Activated CD8-positive, alpha-beta memory T cell treated with anti-CD3 and anti-CD28 coated beads, Interleukin-2, amount 50 U/mL, for 1 hour (primary cell): ENCODE measurements around the gene ZNF385C.
"Not testable (repeated sequence)": the region's sequence is repeated elsewhere in the genome, so short reads cannot be mapped to it uniquely, and the experiment has no call there.

Source experiments
- DNase-seq: peaks from one replicate; pipeline ENCODE4 v3.0.0-alpha.2; 2020; ENCODE audit errors: extremely low read depth

Gene ZNF385C

GRCh38 chr17:42050393-42051012, 47.8 kb downstream of the ZNF385C start, which contains the start of gene C17orf113:
TSS of gene C17orf113 (minus strand) at chr17:42050601. CDS start at chr17:42043376, 7,225 bp downstream.
- DNase-seq: no peak

GRCh38 chr17:42049834-42050392, 48.4 kb downstream of the ZNF385C start:
- DNase-seq: no peak

- no peak for DNase-seq
Measured at GRCh38 chr17:42047343-42047742, 50.9 kb downstream of the ZNF385C start.

- no peak for DNase-seq
Measured at GRCh38 chr17:42045719-42046118, 52.6 kb downstream of the ZNF385C start.

GRCh38 chr17:42042598-42043319, 55.5 kb downstream of the ZNF385C start:
- DNase-seq: no peak

GRCh38 chr17:42041619-42042018, 56.7 kb downstream of the ZNF385C start:
- no peak for DNase-seq

GRCh38 chr17:42040818-42041217, 57.5 kb downstream of the ZNF385C start:
- no peak for DNase-seq

GRCh38 chr17:42039794-42040763, 58.2 kb downstream of the ZNF385C start:
- no peak for DNase-seq

GRCh38 chr17:42038221-42038973, 59.9 kb downstream of the ZNF385C start:
- no peak for DNase-seq

GRCh38 chr17:42034059-42034458, 64.2 kb downstream of the ZNF385C start:
- no peak for DNase-seq

- no peak for DNase-seq
Measured at GRCh38 chr17:42031584-42031983, 66.7 kb downstream of the ZNF385C start.

- DNase-seq: no peak
Measured at GRCh38 chr17:42028791-42029127, 69.5 kb downstream of the ZNF385C start.

- DNase-seq: no peak
Measured at GRCh38 chr17:42027961-42028790, 70.1 kb downstream of the ZNF385C start.

GRCh38 chr17:42027590-42027889, 70.7 kb downstream of the ZNF385C start:
- no peak for DNase-seq

GRCh38 chr17:42026857-42027589, 71.2 kb downstream of the ZNF385C start:
- DNase-seq: no peak

GRCh38 chr17:42025936-42026335, 72.3 kb downstream of the ZNF385C start:
- DNase-seq: no peak

GRCh38 chr17:42025191-42025579, 73.1 kb downstream of the ZNF385C start:
- no peak for DNase-seq

GRCh38 chr17:42023524-42024349, 74.5 kb downstream of the ZNF385C start:
- no peak for DNase-seq

- not testable (repeated sequence) for DNase-seq
Measured at GRCh38 chr17:42020845-42021244, 77.4 kb downstream of the ZNF385C start.
